GM18870 (cell line): ENCODE data around the gene POP4.

ENCODE experiments used
- ATAC-seq: cut with Tn5 transposase; IDR thresholded peaks from one replicate; pipeline ENCODE4 v1.9.1; 2021; ENCODE audit warnings: moderate library complexity; ENCODE audit not compliant: unreplicated experiment

POP4 gene

DNA sequence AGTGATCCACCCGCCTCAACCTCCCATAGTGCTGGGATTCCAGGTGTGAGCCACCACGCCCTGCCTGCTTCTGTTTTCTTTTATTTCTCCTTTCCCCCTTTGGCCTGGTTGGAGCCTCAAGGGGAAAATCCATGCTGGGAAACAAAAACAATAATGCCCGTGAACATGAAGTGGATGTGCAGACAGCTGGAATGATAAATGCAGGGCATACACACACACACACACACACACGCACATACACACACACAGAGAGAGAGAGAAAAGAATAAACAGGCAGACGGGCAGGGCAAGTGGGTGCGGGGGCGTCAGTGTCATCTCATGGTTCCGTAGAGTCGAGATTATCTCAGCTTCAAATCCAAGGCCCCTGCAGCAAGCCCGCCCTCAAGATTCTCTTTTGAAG, 54.8 kb downstream of the POP4 start:
- no peak for ATAC-seq

DNA sequence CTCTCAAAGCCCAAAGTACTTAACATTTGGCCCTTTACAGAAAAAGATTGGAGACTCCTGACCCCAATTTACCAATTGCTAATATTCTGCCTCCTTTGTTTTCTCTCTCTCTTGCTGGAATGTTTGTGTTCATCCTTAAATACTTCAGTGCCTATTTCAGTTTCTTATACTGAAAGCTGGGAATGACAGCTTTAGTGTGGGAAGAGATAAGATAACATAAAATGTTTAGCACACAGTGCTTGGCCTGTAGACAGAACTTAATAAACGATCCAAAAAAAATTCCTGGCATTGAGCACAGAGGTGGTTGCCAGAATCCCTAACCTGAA, 56.2 kb downstream of the POP4 start:
- ATAC-seq = no peak

- no peak for ATAC-seq
Measured at GRCh38 chr19:29662604-29663404, 56.7 kb downstream of the POP4 start.

DNA sequence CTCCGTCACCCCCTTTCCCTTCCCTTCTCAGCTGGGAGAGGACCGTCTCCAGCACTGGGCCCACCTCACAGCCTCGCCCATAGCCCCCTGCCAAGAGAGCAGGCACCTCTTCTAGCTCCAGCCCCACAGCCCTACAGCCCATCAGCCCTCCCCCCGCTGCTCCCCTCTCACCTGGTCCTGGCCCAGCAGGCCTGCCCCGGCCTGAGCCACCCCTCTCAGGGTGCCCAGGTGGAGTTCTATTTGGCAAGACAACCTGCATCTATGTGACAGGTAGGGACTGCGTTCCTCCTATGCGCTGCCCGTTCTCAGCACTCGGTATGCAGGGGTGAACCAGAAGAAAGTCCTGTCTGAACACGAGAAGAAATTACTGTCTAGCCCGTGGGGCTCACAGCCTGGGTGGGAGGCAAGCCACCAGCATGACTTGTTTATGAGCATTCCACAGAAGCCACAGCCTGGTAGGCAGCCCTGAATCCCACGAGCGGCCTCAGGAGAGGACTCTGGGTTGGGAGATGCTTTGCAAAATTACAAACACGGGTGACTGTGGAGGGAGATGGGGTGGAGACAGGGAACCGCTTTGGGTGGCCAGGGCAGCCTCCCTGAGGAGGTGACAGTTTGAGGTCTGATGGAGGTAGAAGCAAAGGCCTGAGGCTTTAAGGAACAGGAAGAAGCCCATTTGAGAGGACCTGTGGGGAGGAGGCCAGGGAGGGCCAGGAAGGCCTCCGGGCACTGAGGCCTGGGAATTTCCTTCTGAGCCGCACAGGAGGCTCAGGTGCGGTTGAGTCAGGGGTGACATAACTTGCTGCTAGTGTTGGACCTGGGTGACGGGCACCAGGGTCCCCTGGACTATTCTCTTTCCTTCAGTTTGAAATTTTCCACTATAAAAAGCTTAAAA, 58.0 kb downstream of the POP4 start:
- no peak for ATAC-seq

- peak; percentile 29 for ATAC-seq
Measured at GRCh38 chr19:29664753-29665214, 58.7 kb downstream of the POP4 start.

DNA sequence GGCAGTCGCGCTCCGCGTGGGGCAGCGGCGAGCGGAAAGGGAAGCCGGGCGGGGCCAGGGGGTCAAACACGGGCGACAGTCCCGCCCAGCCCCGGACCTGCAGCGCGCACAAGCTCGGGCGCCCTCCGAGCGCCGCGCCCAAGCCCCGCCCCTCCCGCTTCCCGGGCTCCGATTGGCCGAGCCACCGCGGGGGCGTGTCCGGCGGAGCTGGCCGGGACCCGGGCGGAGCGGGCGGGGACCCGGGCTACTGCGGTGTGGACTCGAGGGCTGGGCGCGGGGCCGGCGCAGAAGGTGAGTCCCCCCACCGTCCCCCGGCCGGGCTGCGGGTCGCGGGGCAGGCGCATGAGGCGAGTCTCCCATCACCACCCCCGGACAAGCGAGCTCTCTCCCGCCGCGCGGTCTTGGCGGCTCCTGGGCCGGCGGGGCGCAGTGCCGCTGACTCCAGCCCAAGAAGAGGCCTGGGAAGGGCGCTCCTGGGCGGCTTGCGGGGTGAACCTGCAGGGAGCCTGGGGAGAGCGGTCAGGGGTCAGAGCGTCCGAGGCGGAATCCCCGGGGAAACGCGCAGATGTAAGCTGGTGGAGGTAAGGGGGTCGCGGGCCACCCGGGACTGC, 59.2 kb downstream of the POP4 start, which contains the start of gene PLEKHF1:
Gene PLEKHF1 (plus strand): TSS at position 247 of the 611 bp plus-strand sequence. CDS start 8,379 bp downstream, outside the sequence.
- ATAC-seq = peak; percentile 44

GRCh38 chr19:29665826-29666577, 59.9 kb downstream of the POP4 start:
- no peak for ATAC-seq
